ENCODE data around the gene CSTB. TPM values are rescaled to one million over a fixed set of nuclear protein-coding genes. Genes with fewer than 3 reads are reported as not detected.
A peak's percentile ranks its signal among the peaks of the same experiment; 100 is the strongest.

Gene CSTB
- total RNA-seq, 1 experiment from 2014 or later = 151 TPM

GRCh38 chr21:43760391-43760958 lies 15.6 kb downstream of the CSTB start:
- intact Hi-C loops (cut with micrococcal nuclease) = no loop called here
- Histone ChIP-seq H3K27ac (ENCODE audit: low read length) (no peak overlapping the region), H4K20me1 (ENCODE audit: low read length) (no peaks in the 10 kb centered on the region), H3K9ac (ENCODE audit: low read length) (no peak overlapping the region), H3K4me3 (ENCODE audit: low read length) (no peak overlapping the region), H3K27me3 (ENCODE audit: low read length) (no peaks in the 10 kb centered on the region), H3F3A (ENCODE audit: low read length, unreplicated experiment) (peaks cover 5% of the 10 kb centered on the region), H3K9me2 (replicated peaks; ENCODE audit: low read length) (no peaks in the 10 kb centered on the region), H2AFZ (ENCODE audit: low read length) (no peak overlapping the region), H3K4me1 (ENCODE audit: insufficient read depth, low read length) (peaks cover 11% of the 10 kb centered on the region; the same call in 1 of the 2 replicates), H3K4me2 (ENCODE audit: low read length) (no peak overlapping the region), H3K36me3 (ENCODE audit: low read depth, low read length) (peaks cover 69% of the 10 kb centered on the region), H3K9me3 (ENCODE audit: low read length) (no peaks in the 10 kb centered on the region), H3K79me2 (ENCODE audit: low read length) (no peaks in the 10 kb centered on the region)
- no peak for DNase-seq
- ChIA-PET CTCF (no interaction called here), POLR2A (ENCODE audit: unreplicated experiment) (no interaction called here)
- no TSS peak for BruUV-seq (replicated peaks)
- ATAC-seq = no peak
- TF ChIP-seq EZH2 (IDR thresholded peaks at IDR 0.05; ENCODE audit: low read length, unreplicated experiment) = no peak
- no peak for TF ChIP-seq EZH2phosphoT487 (IDR thresholded peaks at IDR 0.05; ENCODE audit: borderline replicate concordance, low read length)
- TF ChIP-seq CTCF (conservative IDR thresholded peaks at IDR 0.05; ENCODE audit: low read depth, low read length) = peak; percentile 32; the same call in 1 of the 2 replicates

- intact Hi-C loops (cut with micrococcal nuclease) = no loop called here
- POLR2A ChIA-PET (ENCODE audit: unreplicated experiment) = no interaction called here
- CTCF ChIA-PET = no interaction called here
These were observed 16.5 kb downstream of the CSTB start for GRCh38 chr21:43759651-43760050.

More at GRCh38 chr21:43759651-43760050, 16.5 kb downstream of the CSTB start:
- Histone ChIP-seq H3K9me2 (replicated peaks; ENCODE audit: low read length) (no peaks in the 10 kb centered on the region), H3K4me2 (ENCODE audit: low read length) (no peak overlapping the region), H3F3A (ENCODE audit: low read length, unreplicated experiment) (no peaks in the 10 kb centered on the region), H3K9me3 (ENCODE audit: low read length) (no peaks in the 10 kb centered on the region), H4K20me1 (ENCODE audit: low read length) (no peaks in the 10 kb centered on the region), H3K36me3 (ENCODE audit: low read depth, low read length) (peaks cover 76% of the 10 kb centered on the region), H3K4me1 (ENCODE audit: insufficient read depth, low read length) (peaks cover 3% of the 10 kb centered on the region; the same call in 1 of the 2 replicates), H3K9ac (ENCODE audit: low read length) (no peak overlapping the region), H3K4me3 (ENCODE audit: low read length) (no peak overlapping the region), H3K27me3 (ENCODE audit: low read length) (no peaks in the 10 kb centered on the region), H3K79me2 (ENCODE audit: low read length) (no peaks in the 10 kb centered on the region), H3K27ac (ENCODE audit: low read length) (no peak overlapping the region), H2AFZ (ENCODE audit: low read length) (no peak overlapping the region)
- BruUV-seq (replicated peaks) = no TSS peak
- DNase-seq (no peak), ATAC-seq (no peak)
- TF ChIP-seq EZH2phosphoT487 (IDR thresholded peaks at IDR 0.05; ENCODE audit: borderline replicate concordance, low read length) (no peak), CTCF (conservative IDR thresholded peaks at IDR 0.05; ENCODE audit: low read depth, low read length) (no peak), EZH2 (IDR thresholded peaks at IDR 0.05; ENCODE audit: low read length, unreplicated experiment) (no peak)
